ENCODE data around the gene VSIG10L.

- TF ChIP-seq CTCF (IDR thresholded peaks at IDR 0.05; ENCODE audit: low read length): no peak
- TF ChIP-seq EZH2 (IDR thresholded peaks at IDR 0.05; ENCODE audit: borderline replicate concordance, low read length): no peak
These were observed 15.5 kb downstream of the VSIG10L start for GRCh38 chr19:51326216-51327065.

Measured in OCI-LY1 (cell line).